Small intestine (tissue), 7 donors: Measurements from ENCODE around the gene GASK1B. TPM values are rescaled to one million over a fixed set of nuclear protein-coding genes. Genes with fewer than 3 reads are reported as not detected.

ENCODE experiments used
- DNase-seq, 2 donors: peaks; one replicate each; pipeline versions ENCODE4 v3.0.0 to v3.0.0-alpha.2; 2013
- FAIRE-seq: peaks from 2 replicates; lab custom pipeline; 2012; peaks lifted over from hg19 to GRCh38; lab: Jason Lieb, UNC
- H3K27ac ChIP-seq, 3 donors: one replicate each; pipeline ENCODE4 v1.5.1; 2013; ENCODE audit warnings: low read length in 2 of 3, mild to moderate bottlenecking in 2 of 3, control low read depth in 1 of 3, inconsistent platforms in 1 of 3, low read depth in 1 of 3, moderate library complexity in 1 of 3
- H3K27me3 ChIP-seq, 3 donors: one replicate each; pipeline ENCODE4 v1.6.1; 2013; ENCODE audit warnings: low read length in 3 of 3, inconsistent platforms in 1 of 3; ENCODE audit not compliant: control insufficient read depth in 3 of 3, insufficient read depth in 3 of 3
- H3K36me3 ChIP-seq, 3 donors: one replicate each; pipeline ENCODE4 v1.6.1; 2013; ENCODE audit warnings: low read length in 3 of 3, inconsistent platforms in 1 of 3, low read depth in 1 of 3, mild to moderate bottlenecking in 1 of 3, moderate library complexity in 1 of 3; ENCODE audit not compliant: control insufficient read depth in 3 of 3, insufficient read depth in 2 of 3
- H3K4me1 ChIP-seq, 3 donors: one replicate each; pipeline ENCODE4 v1.6.1; 2013; ENCODE audit warnings: low read length in 2 of 3, inconsistent platforms in 1 of 3, low read depth in 1 of 3, mild to moderate bottlenecking in 1 of 3, moderate library complexity in 1 of 3; ENCODE audit not compliant: control insufficient read depth in 3 of 3, insufficient read depth in 2 of 3
- H3K4me3 ChIP-seq, 3 donors: one replicate each; pipeline ENCODE4 v1.5.1; 2013; ENCODE audit warnings: low read length in 3 of 3, control low read depth in 1 of 3, inconsistent platforms in 1 of 3, low read depth in 1 of 3, mild to moderate bottlenecking in 1 of 3, moderate library complexity in 1 of 3
- H3K9me3 ChIP-seq, 2 donors: one replicate each; pipeline ENCODE4 v1.6.1; 2013; ENCODE audit warnings: low read depth in 1 of 2, low read length in 1 of 2; ENCODE audit not compliant: control insufficient read depth in 2 of 2, insufficient read depth in 1 of 2
- WGBS, 3 donors: extraction: QIAGEN DNeasy Blood & Tissue Kit; methylation state at CpG; one replicate each; pipeline ENCODE4 v1.1.7; 2013; 5-methylcytosine and 5-hydroxymethylcytosine counted together
- polyA plus RNA-seq, 4 donors: library from polyadenylated mRNA; stranded (reverse) in 3 of 4; unstranded in 1 of 4; fragments of 200-250 nt in 3 of 4; fragments of 120-200 nt in 1 of 4; gene quantifications; one replicate each; pipeline versions ENCODE4 v1.2.1 to v1.2.3, GENCODE V29; 2013
- donor health status: healthy with polysubstance abuse.
- donor health status: control.
- donor health status: control.
- donor health status: Bipolar disorder and iron deficiency.
- donor health status: healthy.

GASK1B gene
- polyA plus RNA-seq, 4 donors: 1.8 to 36.0 (median 7.5) TPM

GRCh38 chr4:158166701-158167100 lies 6.1 kb downstream of the GASK1B start:
- Histone ChIP-seq H3K27me3 (no peaks in the 10 kb centered on the region), H3K4me1 (peaks cover 0 to 8% (median 0%) of the 10 kb centered on the region in 3 donors)

DNA sequence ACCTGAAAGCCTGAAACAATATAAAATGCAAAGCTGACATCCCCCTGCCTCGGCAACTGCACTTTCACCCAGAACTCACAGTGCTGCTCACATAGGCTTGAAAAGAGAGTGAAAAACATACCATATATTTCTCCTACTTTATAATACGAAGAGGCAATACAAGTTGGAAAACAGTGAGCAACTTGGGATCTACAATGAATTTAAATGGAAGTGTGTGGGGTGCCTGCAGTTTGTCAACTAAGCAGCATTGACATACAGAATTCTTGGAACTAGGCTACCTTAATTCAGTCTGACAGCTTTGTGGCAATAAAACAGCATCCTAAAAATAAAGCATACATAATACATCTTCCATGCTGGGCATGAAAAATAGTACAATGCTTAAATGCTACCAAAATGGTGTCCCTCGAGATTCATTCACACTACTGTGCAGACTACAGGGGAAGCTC lies 8.0 kb downstream of the GASK1B start:
- DNase-seq (no peak), FAIRE-seq (no peak)
- Histone ChIP-seq H3K27me3 (no peaks in the 10 kb centered on the region), H3K36me3 (peaks cover 0 to 3% (median 0%) of the 10 kb centered on the region in 3 donors), H3K9me3 (no peaks in the 10 kb centered on the region), H3K4me1 (peaks cover 0 to 12% (median 0%) of the 10 kb centered on the region in 3 donors), H3K27ac (no peak overlapping the region), H3K4me3 (no peak overlapping the region)
- WGBS, 3 donors: 68 to 81% (median 76%) methylated on average over 3 of the region's 3 CpGs

More at GRCh38 chr4:158166701-158167100, 6.1 kb downstream of the GASK1B start:
- Histone ChIP-seq H3K9me3 (no peaks in the 10 kb centered on the region), H3K36me3 (peaks cover 0 to 8% (median 3%) of the 10 kb centered on the region in 3 donors), H3K4me3 (no peak overlapping the region), H3K27ac (no peak overlapping the region)
- FAIRE-seq (no peak), DNase-seq (no peak)
- 44 to 58% (median 56%) methylated on average over 2 of the region's 2 CpGs for WGBS, 3 donors

- no peaks in the 10 kb centered on the region for H3K9me3 ChIP-seq
- WGBS, 3 donors: 56 to 71% (median 62%) methylated on average over 10 of the region's 10 CpGs
- no peaks in the 10 kb centered on the region for H3K27me3 ChIP-seq
- FAIRE-seq: no peak
- peaks cover 0 to 12% (median 0%) of the 10 kb centered on the region in 3 donors for H3K4me1 ChIP-seq
- H3K4me3 ChIP-seq: no peak overlapping the region
- no peak overlapping the region for H3K27ac ChIP-seq
- DNase-seq: no peak
- H3K36me3 ChIP-seq: peaks cover 0 to 3% (median 0%) of the 10 kb centered on the region in 3 donors
Measured at GRCh38 chr4:158163941-158164767, 8.7 kb downstream of the GASK1B start.

DNA sequence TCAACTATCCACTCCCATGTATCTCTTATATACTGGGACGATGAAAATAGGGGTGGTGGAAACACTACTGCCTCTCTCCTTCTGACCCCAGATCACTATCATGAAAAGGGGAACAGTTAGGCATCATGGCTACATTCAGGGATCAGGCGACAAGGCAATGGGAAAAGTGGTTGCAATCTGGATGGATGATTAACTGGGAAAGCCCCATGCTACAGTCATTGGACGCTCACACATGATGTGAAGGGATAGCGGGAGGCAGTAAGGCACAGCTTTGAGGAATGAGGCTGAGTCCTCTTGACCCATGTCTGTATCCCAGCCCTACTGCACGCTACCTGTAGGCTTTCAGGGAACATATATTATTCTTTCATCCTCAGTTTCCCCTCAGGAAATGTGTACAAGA lies 10.2 kb downstream of the GASK1B start:
- no peaks in the 10 kb centered on the region for H3K9me3 ChIP-seq
- FAIRE-seq (no peak), DNase-seq (no peak)
- no peak overlapping the region for H3K4me3 ChIP-seq
- WGBS, 3 donors: 89 to 92% (median 89%) methylated on average over 5 of the region's 5 CpGs
- H3K27me3 ChIP-seq: no peaks in the 10 kb centered on the region
- peaks cover 0 to 10% (median 0%) of the 10 kb centered on the region in 3 donors for H3K4me1 ChIP-seq
- peaks cover 0 to 3% (median 0%) of the 10 kb centered on the region in 3 donors for H3K36me3 ChIP-seq
- H3K27ac ChIP-seq: no peak overlapping the region

DNA sequence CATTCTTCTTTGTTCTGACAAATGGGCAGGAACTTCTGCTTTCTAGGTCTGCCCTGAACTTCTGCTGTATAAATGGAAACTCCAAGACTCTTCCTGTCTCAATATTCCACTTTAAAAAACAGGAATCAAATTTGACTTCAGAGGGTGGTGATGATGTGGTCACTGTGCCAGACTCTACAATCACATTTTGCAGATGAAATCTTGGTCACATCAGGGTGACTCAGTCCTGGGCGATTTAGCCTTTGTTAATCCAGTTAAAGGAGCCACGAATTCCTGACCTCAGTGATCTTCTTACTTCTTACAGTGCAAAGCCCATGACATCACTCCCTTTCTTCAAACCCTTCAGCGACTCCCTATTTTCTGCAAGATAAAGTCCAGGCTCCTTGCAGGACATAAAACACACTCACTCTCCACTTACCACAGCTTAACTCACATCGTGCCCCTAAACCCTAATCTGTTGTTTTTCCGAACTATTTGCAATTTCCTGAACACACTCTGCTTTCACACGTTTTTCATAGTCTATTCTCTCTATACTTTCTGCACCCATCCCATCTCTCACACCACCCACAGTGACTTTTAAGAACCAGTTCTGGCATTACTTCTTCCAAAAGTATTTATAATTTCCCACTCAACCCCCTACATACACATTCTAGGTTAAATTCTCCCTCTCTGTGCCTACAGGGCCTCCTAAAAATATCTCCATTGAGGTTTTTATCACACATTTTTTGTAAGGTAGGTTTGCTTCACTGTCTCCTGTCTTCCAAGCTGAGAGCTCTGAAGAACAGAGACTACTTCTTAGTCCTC lies 11.1 kb downstream of the GASK1B start:
- Histone ChIP-seq H3K9me3 (no peaks in the 10 kb centered on the region), H3K36me3 (peaks cover 0 to 3% (median 0%) of the 10 kb centered on the region in 3 donors), H3K4me3 (no peak overlapping the region), H3K27ac (peak overlapping the region in 2 of 3 donors; percentile 8 to 11), H3K4me1 (peaks cover 0 to 16% (median 0%) of the 10 kb centered on the region in 3 donors), H3K27me3 (no peaks in the 10 kb centered on the region)
- FAIRE-seq (no peak), DNase-seq (no peak)
- WGBS, 3 donors: 44 to 65% (median 58%) methylated on average over 6 of the region's 6 CpGs

DNA sequence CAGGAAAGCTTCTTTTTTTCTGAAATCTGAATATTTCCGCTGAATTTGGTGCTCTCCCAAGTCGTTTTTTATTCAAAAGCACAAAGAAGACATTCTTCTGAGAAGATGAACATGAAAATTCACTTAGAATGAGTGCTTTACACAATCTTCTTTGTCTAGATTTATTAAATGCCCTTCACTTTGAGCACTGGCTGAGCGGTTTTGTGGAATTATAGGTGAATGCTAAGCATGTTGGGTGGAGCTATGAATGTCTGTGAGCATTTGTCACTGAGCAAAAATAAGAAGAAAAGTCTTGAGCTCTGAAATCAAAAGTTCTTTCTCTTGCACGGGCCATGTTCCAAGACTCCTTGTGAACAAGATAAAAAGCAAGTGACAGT lies 13.1 kb downstream of the GASK1B start:
- Histone ChIP-seq H3K4me3 (no peak overlapping the region), H3K36me3 (peaks cover 0 to 3% (median 0%) of the 10 kb centered on the region in 3 donors), H3K27ac (no peak overlapping the region), H3K27me3 (no peaks in the 10 kb centered on the region), H3K4me1 (peaks cover 0 to 23% (median 0%) of the 10 kb centered on the region in 3 donors), H3K9me3 (no peaks in the 10 kb centered on the region)
- no peak for DNase-seq
- FAIRE-seq: no peak
- WGBS, 3 donors: 72 to 79% (median 72%) methylated on average over 4 of the region's 4 CpGs

- Histone ChIP-seq H3K27ac (no peak overlapping the region), H3K4me3 (no peak overlapping the region)
Measured at GRCh38 chr4:158159054-158159717, 13.6 kb downstream of the GASK1B start.

GRCh38 chr4:158157412-158157811 lies 15.4 kb downstream of the GASK1B start:
- DNase-seq (no peak), FAIRE-seq (no peak)
- no peak overlapping the region for H3K27ac ChIP-seq
- no peaks in the 10 kb centered on the region for H3K9me3 ChIP-seq
- H3K36me3 ChIP-seq: no peaks in the 10 kb centered on the region
- H3K4me1 ChIP-seq: peaks cover 0 to 23% (median 0%) of the 10 kb centered on the region in 3 donors
- H3K27me3 ChIP-seq: no peaks in the 10 kb centered on the region
- H3K4me3 ChIP-seq: no peak overlapping the region
- 64 to 85% (median 85%) methylated on average over 4 of the region's 4 CpGs for WGBS, 3 donors

More at GRCh38 chr4:158159054-158159717, 13.6 kb downstream of the GASK1B start:
- no peaks in the 10 kb centered on the region for H3K9me3 ChIP-seq
- DNase-seq (no peak), FAIRE-seq (no peak)
- peaks cover 0 to 1% (median 0%) of the 10 kb centered on the region in 3 donors for H3K36me3 ChIP-seq
- 71 to 88% (median 83%) methylated on average over 3 of the region's 3 CpGs for WGBS, 3 donors
- no peaks in the 10 kb centered on the region for H3K27me3 ChIP-seq
- peaks cover 0 to 23% (median 0%) of the 10 kb centered on the region in 3 donors for H3K4me1 ChIP-seq
